Measurements from ENCODE around the gene SRGAP2. TPM values are rescaled to one million over a fixed set of nuclear protein-coding genes. Genes with fewer than 3 reads are reported as not detected.
A peak's percentile ranks its signal among the peaks of the same experiment; 100 is the strongest.
"Not testable (repeated sequence)": the region's sequence is repeated elsewhere in the genome, so short reads cannot be mapped to it uniquely, and the experiment has no call there.

The SRGAP2 gene
- total RNA-seq, 1 experiment from 2014 or later = 138 TPM

DNA sequence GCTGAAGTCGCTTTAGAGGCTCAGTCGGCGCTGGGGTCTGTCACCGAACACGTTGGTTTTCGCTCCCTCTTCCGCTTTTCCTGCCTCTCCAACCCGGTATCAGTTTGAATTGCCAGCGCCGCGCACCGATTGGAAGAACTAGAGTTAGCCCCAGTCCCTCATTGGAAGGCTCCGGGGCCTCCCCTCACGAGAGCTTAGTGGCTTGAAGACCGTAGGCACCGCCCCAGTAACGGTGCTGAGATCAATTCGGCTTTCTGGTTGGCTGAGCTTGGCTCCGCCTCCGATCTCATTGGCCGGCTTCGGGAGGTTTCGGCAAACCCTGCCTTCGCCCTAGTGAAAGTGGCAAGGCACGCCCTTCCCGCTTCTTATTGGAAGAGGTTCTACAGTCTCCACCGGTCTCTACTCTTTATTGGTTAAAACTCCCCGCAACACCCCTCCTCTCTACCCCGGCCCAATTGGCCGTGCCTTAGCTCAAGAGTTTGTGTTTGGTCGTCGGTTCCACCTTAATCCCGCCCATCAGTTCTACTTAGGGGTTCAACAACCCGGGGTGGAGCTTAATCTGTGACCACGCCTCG is 465 bp upstream of the SRGAP2 start, which contains the start of gene FAM72A:
Gene FAM72A (minus strand): TSS at position 51 of the 575 bp plus-strand sequence. CDS start 814 bp downstream, outside the sequence.
- H3K4me3 ChIP-seq (ENCODE audit: low read length) = peak within 1 kb of the TSS; percentile 57; the same call in 1 of the 2 replicates
- peak within 1 kb of the TSS; percentile 51; the same call in 1 of the 2 replicates for H3K27ac ChIP-seq (ENCODE audit: low read length)

DNA sequence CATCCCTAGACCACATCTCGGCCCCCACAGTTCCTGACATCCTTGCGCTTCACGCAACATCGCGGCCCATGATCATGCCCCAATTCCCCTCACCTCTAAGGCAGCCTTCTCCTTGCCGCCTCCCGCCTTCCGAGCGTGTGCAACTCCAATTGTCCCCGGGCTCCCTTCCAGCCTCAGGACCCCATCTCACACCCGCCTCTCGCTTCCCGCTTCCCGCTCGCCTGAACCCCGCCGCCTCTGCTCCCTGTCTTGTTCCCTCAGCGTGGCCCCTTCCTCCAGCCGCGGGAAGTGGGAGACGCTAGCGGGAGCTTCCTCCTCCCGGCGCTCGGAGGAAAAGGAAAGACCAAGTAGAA is 794 bp downstream of the SRGAP2 start:
- not testable (repeated sequence) for H2AFZ ChIP-seq (ENCODE audit: low read length); H3K27ac ChIP-seq (ENCODE audit: low read length); H4K20me1 ChIP-seq (ENCODE audit: insufficient read depth, low read depth, low read length); H3K27me3 ChIP-seq (ENCODE audit: low read length); DNase-seq; H3K9me2 ChIP-seq (replicated peaks; ENCODE audit: insufficient read depth, low read length); H3K36me3 ChIP-seq (ENCODE audit: insufficient read depth, low read length); H3K9me3 ChIP-seq (ENCODE audit: low read length); H3K79me2 ChIP-seq (ENCODE audit: low read length); H3K4me1 ChIP-seq (ENCODE audit: low read length); H3K4me2 ChIP-seq (ENCODE audit: low read depth, low read length, poor library complexity, severe bottlenecking)
- peak overlapping the region; percentile 55; the same call in 1 of the 2 replicates for H3K9ac ChIP-seq (ENCODE audit: low read length)
- peak overlapping the region; percentile 50; the same call in 1 of the 2 replicates for H3K4me3 ChIP-seq (ENCODE audit: low read length)

More for the DNA sequence above, 465 bp upstream of the SRGAP2 start, which contains the start of gene FAM72A:
- not testable (repeated sequence) for H3K9me2 ChIP-seq (replicated peaks; ENCODE audit: insufficient read depth, low read length); H3K9me3 ChIP-seq (ENCODE audit: low read length); H4K20me1 ChIP-seq (ENCODE audit: insufficient read depth, low read depth, low read length); H2AFZ ChIP-seq (ENCODE audit: low read length); H3K4me1 ChIP-seq (ENCODE audit: low read length); H3K36me3 ChIP-seq (ENCODE audit: insufficient read depth, low read length); H3K79me2 ChIP-seq (ENCODE audit: low read length); H3K27me3 ChIP-seq (ENCODE audit: low read length); H3K4me2 ChIP-seq (ENCODE audit: low read depth, low read length, poor library complexity, severe bottlenecking)
- peak; percentile 99 for DNase-seq
- peak within 1 kb of the TSS; percentile 62 for H3K9ac ChIP-seq (ENCODE audit: low read length)

DNA sequence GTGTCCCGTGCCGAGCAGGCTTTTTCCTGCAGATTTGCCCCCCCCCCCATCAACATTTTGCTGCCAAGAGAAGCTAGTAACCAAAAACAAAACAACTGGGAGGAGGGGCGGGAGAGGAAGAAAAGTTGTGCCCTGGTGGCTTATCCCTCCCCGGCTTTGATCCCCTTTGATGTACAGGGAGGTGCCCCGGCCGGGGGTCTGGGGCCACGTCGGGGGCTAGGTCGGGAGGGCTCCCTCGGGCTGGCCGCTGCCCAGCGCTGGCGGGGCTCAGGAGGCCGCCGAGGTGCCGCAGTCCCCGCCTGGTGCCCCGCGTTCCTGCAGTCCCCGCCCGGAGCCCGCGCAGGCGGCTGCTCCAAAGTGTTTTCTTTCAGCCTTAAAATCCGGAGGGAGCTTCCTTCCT is 1.5 kb downstream of the SRGAP2 start:
- peak overlapping the region; percentile 65 for H3K9ac ChIP-seq (ENCODE audit: low read length)
- not testable (repeated sequence) for H3K9me3 ChIP-seq (ENCODE audit: low read length); H3K27me3 ChIP-seq (ENCODE audit: low read length); H3K36me3 ChIP-seq (ENCODE audit: insufficient read depth, low read length); H3K79me2 ChIP-seq (ENCODE audit: low read length); H2AFZ ChIP-seq (ENCODE audit: low read length); H4K20me1 ChIP-seq (ENCODE audit: insufficient read depth, low read depth, low read length); H3K4me1 ChIP-seq (ENCODE audit: low read length); H3K9me2 ChIP-seq (replicated peaks; ENCODE audit: insufficient read depth, low read length)
- peak overlapping the region; percentile 42 for H3K4me2 ChIP-seq (ENCODE audit: low read depth, low read length, poor library complexity, severe bottlenecking)
- H3K4me3 ChIP-seq (ENCODE audit: low read length) = peak overlapping the region; percentile 64
- DNase-seq = peak; percentile 34
- H3K27ac ChIP-seq (ENCODE audit: low read length) = 0 out of 2 replicates have a peak overlapping the region, but pooled peaks have one; percentile 49

DNA sequence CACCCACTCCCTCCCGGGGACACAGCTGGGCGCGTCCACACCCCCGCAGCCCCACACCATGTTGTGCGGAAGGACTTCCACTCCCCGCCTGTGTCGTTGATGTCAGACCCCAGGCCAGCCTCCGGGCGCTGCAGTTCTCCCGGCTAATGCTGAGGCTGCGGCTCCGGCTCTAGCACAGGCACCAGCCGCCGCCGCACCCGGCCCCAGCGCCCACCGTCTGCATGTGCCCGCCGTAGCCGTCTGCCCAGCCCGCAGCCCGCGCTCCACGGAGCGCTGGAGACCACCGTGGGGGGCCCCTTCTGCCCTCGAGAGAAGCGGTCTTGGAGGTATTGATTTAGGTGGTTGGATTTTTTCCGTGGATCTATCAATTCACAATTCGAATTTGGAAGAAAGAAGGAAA is 2.2 kb downstream of the SRGAP2 start:
- peak overlapping the region; percentile 37; the same call in 1 of the 2 replicates for H3K9ac ChIP-seq (ENCODE audit: low read length)
- H3K27ac ChIP-seq (ENCODE audit: low read length); H3K4me1 ChIP-seq (ENCODE audit: low read length); H2AFZ ChIP-seq (ENCODE audit: low read length); H3K36me3 ChIP-seq (ENCODE audit: insufficient read depth, low read length); H3K9me2 ChIP-seq (replicated peaks; ENCODE audit: insufficient read depth, low read length); DNase-seq; H3K79me2 ChIP-seq (ENCODE audit: low read length); H3K9me3 ChIP-seq (ENCODE audit: low read length); H4K20me1 ChIP-seq (ENCODE audit: insufficient read depth, low read depth, low read length); H3K27me3 ChIP-seq (ENCODE audit: low read length): not testable (repeated sequence)
- peak overlapping the region; percentile 40 for H3K4me3 ChIP-seq (ENCODE audit: low read length)
- peak overlapping the region; percentile 32 for H3K4me2 ChIP-seq (ENCODE audit: low read depth, low read length, poor library complexity, severe bottlenecking)

DNA sequence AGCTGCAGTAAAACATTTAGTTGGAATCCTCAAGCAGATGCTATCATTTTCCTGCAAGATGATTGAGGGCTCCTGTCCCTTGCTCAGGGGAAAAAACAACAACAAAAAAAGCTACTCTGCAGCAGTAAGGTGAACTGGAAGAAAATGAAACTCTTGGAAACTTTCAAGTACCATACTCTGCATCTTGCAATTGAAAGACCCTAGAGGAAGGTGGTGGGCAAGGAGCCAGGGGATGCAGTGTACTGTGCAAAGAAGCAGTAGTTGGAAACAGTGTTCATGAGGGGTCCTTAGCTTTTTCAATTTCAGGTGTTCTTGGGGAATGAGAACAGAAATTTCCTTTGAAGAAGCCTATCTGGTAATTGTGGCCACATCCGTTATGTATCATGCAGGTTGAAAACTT is 7.5 kb downstream of the SRGAP2 start:
- peaks cover 11% of the 10 kb centered on the region; the same call in 1 of the 2 replicates for H3K79me2 ChIP-seq (ENCODE audit: low read length)
- DNase-seq = peak; percentile 27

DNA sequence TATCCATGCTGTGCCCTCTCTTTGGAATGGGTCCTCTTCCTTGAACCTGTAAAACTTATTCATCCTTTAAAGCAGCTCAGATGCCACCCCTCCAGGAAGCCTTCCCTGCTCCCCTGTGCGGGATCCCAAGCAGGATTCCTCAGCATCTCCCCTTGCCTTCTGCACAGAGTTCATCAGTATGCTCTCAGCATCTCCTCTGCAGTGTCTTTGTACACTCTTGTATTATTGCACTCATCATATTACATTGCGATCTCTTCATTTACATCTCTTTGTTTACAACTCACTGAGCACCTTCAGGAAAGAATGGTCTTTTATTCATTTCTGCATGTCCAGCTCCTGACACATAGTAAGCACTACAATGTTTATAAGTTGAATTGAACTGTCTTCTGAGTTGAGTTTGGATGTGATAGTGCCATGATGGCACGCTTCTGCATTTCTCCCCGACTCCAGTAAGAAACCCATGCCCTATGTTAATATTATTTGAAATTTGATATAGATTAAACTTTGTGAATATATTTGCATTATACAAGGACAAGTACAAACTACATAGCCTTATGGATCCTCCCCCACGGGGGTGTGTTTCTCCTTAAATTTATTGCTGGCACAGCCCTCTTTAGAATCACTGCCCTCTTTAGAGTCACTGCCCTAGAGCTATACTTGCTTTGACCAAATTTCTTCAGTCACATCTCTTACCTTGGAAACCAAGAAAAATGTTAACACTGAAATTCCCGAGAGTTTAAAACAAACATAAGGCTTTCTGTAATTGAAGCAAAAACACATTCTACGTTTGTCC is 12.5 kb downstream of the SRGAP2 start:
- not testable (repeated sequence) for H4K20me1 ChIP-seq (ENCODE audit: insufficient read depth, low read depth, low read length); H3K36me3 ChIP-seq (ENCODE audit: insufficient read depth, low read length); H2AFZ ChIP-seq (ENCODE audit: low read length); H3K4me1 ChIP-seq (ENCODE audit: low read length); H3K79me2 ChIP-seq (ENCODE audit: low read length); H3K27me3 ChIP-seq (ENCODE audit: low read length); H3K9ac ChIP-seq (ENCODE audit: low read length); H3K4me2 ChIP-seq (ENCODE audit: low read depth, low read length, poor library complexity, severe bottlenecking); H3K9me3 ChIP-seq (ENCODE audit: low read length); H3K9me2 ChIP-seq (replicated peaks; ENCODE audit: insufficient read depth, low read length); H3K4me3 ChIP-seq (ENCODE audit: low read length)
- peak; percentile 28 for DNase-seq
- H3K27ac ChIP-seq (ENCODE audit: low read length) = 0 out of 2 replicates have a peak overlapping the region, but pooled peaks have one; percentile 13

More for the DNA sequence above, 7.5 kb downstream of the SRGAP2 start:
- not testable (repeated sequence) for H3K9me2 ChIP-seq (replicated peaks; ENCODE audit: insufficient read depth, low read length); H3K27me3 ChIP-seq (ENCODE audit: low read length); H3K27ac ChIP-seq (ENCODE audit: low read length); H3K9ac ChIP-seq (ENCODE audit: low read length); H3K4me2 ChIP-seq (ENCODE audit: low read depth, low read length, poor library complexity, severe bottlenecking); H3K4me3 ChIP-seq (ENCODE audit: low read length); H2AFZ ChIP-seq (ENCODE audit: low read length); H3K9me3 ChIP-seq (ENCODE audit: low read length); H3K36me3 ChIP-seq (ENCODE audit: insufficient read depth, low read length); H4K20me1 ChIP-seq (ENCODE audit: insufficient read depth, low read depth, low read length); H3K4me1 ChIP-seq (ENCODE audit: low read length)

DNA sequence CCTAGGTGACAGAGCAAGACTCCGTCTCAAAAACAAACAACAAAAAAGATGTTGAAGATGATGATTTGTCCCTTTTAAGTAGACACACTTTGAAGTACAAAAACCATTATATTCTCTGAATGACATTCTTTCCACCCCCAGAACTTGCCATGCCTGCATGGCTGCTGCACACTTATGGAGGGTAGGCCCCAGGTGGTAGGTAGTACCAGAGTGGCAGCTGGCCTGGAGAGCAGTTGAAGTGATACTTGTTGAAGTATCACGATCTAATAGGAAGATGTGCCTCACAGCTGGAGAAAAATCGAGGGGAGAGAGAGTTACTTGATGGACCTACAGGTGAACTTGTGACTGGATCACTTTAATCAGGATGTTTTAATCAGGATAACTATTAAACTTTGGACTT is 14.9 kb downstream of the SRGAP2 start:
- H2AFZ ChIP-seq (ENCODE audit: low read length); H3K36me3 ChIP-seq (ENCODE audit: insufficient read depth, low read length); H3K4me1 ChIP-seq (ENCODE audit: low read length); H3K9me2 ChIP-seq (replicated peaks; ENCODE audit: insufficient read depth, low read length); H3K9me3 ChIP-seq (ENCODE audit: low read length); H4K20me1 ChIP-seq (ENCODE audit: insufficient read depth, low read depth, low read length); H3K27ac ChIP-seq (ENCODE audit: low read length); H3K79me2 ChIP-seq (ENCODE audit: low read length); H3K4me2 ChIP-seq (ENCODE audit: low read depth, low read length, poor library complexity, severe bottlenecking); H3K4me3 ChIP-seq (ENCODE audit: low read length); H3K9ac ChIP-seq (ENCODE audit: low read length); DNase-seq; H3K27me3 ChIP-seq (ENCODE audit: low read length): not testable (repeated sequence)

DNA sequence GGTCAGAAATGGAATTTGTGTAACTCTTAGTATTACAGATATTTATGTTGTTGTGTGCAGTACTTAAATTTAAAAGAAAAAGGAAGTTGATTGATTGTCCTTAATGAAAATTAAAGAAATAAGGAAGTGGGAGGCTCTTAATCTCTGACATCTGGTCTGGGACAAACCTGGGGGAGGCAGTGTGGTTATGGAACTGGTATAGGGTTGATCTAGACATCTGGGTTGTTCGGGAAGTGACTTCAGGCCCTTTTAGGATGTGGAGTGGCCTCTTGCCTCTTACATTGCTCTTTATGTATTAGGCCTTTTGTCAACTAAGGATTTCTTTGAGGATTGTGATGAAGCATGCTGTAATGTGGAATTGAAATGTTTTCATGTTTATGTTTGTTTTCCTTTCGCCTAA is 15.4 kb downstream of the SRGAP2 start:
- not testable (repeated sequence) for H3K9ac ChIP-seq (ENCODE audit: low read length); DNase-seq; H3K27me3 ChIP-seq (ENCODE audit: low read length); H4K20me1 ChIP-seq (ENCODE audit: insufficient read depth, low read depth, low read length); H3K4me3 ChIP-seq (ENCODE audit: low read length); H2AFZ ChIP-seq (ENCODE audit: low read length); H3K36me3 ChIP-seq (ENCODE audit: insufficient read depth, low read length); H3K4me1 ChIP-seq (ENCODE audit: low read length); H3K27ac ChIP-seq (ENCODE audit: low read length); H3K4me2 ChIP-seq (ENCODE audit: low read depth, low read length, poor library complexity, severe bottlenecking); H3K9me3 ChIP-seq (ENCODE audit: low read length); H3K9me2 ChIP-seq (replicated peaks; ENCODE audit: insufficient read depth, low read length); H3K79me2 ChIP-seq (ENCODE audit: low read length)
